Adipocyte (in vitro differentiated cells): Measurements from ENCODE around the gene TMC5.

Experiments used
- DNase-seq: peaks from one replicate; pipeline ENCODE4 v3.0.0-alpha.2; 2015; ENCODE audit warnings: low read depth
- H3K27me3 ChIP-seq: replicated peaks from 2 replicates; pipeline ENCODE4 v1.7.0; 2013; ENCODE audit warnings: mild to moderate bottlenecking, low read length, moderate library complexity; ENCODE audit not compliant: control insufficient read depth, insufficient read depth
- H3K36me3 ChIP-seq: 2 replicates; pipeline ENCODE4 v1.7.0; 2013; ENCODE audit warnings: low read length, mild to moderate bottlenecking, moderate library complexity; ENCODE audit not compliant: control insufficient read depth, insufficient read depth, severe bottlenecking
- H3K4me1 ChIP-seq: 2 replicates; pipeline ENCODE4 v1.7.0; 2013; ENCODE audit warnings: mild to moderate bottlenecking, low read length, moderate library complexity; ENCODE audit not compliant: control insufficient read depth, insufficient read depth
- H3K4me3 ChIP-seq: 2 replicates; pipeline ENCODE4 v1.7.0; 2013; ENCODE audit warnings: mild to moderate bottlenecking, low read length, moderate library complexity
- H3K9ac ChIP-seq: 2 replicates; pipeline ENCODE4 v1.7.0; 2013; ENCODE audit warnings: mild to moderate bottlenecking, low read length, moderate library complexity
- H3K9me3 ChIP-seq: 2 replicates; pipeline ENCODE4 v1.7.0; 2013; ENCODE audit warnings: mild to moderate bottlenecking, low read length, moderate library complexity; ENCODE audit not compliant: control insufficient read depth

The TMC5 gene

GRCh38 chr16:19434584-19434983 lies 16.9 kb downstream of the TMC5 start:
- Histone ChIP-seq H3K9ac (no peak overlapping the region), H3K4me1 (no peaks in the 10 kb centered on the region), H3K36me3 (no peaks in the 10 kb centered on the region), H3K4me3 (no peak overlapping the region), H3K9me3 (no peaks in the 10 kb centered on the region), H3K27me3 (peaks cover 9% of the 10 kb centered on the region)
- DNase-seq: no peak

GRCh38 chr16:19436540-19436939 lies 18.9 kb downstream of the TMC5 start:
- H3K4me3 ChIP-seq: no peak overlapping the region
- DNase-seq: no peak
- H3K9me3 ChIP-seq: no peaks in the 10 kb centered on the region
- no peak overlapping the region for H3K9ac ChIP-seq
- H3K4me1 ChIP-seq: no peaks in the 10 kb centered on the region
- H3K27me3 ChIP-seq: peaks cover 11% of the 10 kb centered on the region
- H3K36me3 ChIP-seq: no peaks in the 10 kb centered on the region

- H3K9me3 ChIP-seq: no peaks in the 10 kb centered on the region
- DNase-seq: no peak
- no peak overlapping the region for H3K9ac ChIP-seq
- no peak overlapping the region for H3K4me3 ChIP-seq
- H3K27me3 ChIP-seq: peaks cover 11% of the 10 kb centered on the region
- no peaks in the 10 kb centered on the region for H3K36me3 ChIP-seq
- no peaks in the 10 kb centered on the region for H3K4me1 ChIP-seq
These were observed 19.6 kb downstream of the TMC5 start for GRCh38 chr16:19437280-19437679.

GRCh38 chr16:19438739-19439138 lies 21.1 kb downstream of the TMC5 start:
- Histone ChIP-seq H3K4me3 (no peak overlapping the region), H3K9me3 (no peaks in the 10 kb centered on the region), H3K9ac (no peak overlapping the region), H3K36me3 (no peaks in the 10 kb centered on the region), H3K4me1 (no peaks in the 10 kb centered on the region), H3K27me3 (peaks cover 11% of the 10 kb centered on the region)
- DNase-seq: no peak

GRCh38 chr16:19439483-19439882 lies 21.8 kb downstream of the TMC5 start:
- DNase-seq: no peak
- Histone ChIP-seq H3K36me3 (no peaks in the 10 kb centered on the region), H3K27me3 (peaks cover 11% of the 10 kb centered on the region), H3K9me3 (no peaks in the 10 kb centered on the region), H3K4me3 (no peak overlapping the region), H3K4me1 (no peaks in the 10 kb centered on the region), H3K9ac (no peak overlapping the region)

GRCh38 chr16:19443659-19444058 lies 26.0 kb downstream of the TMC5 start:
- no peak for DNase-seq
- Histone ChIP-seq H3K36me3 (no peaks in the 10 kb centered on the region), H3K4me3 (no peak overlapping the region), H3K9ac (no peak overlapping the region), H3K27me3 (peaks cover 5% of the 10 kb centered on the region), H3K4me1 (no peaks in the 10 kb centered on the region), H3K9me3 (peaks cover 5% of the 10 kb centered on the region)

- Histone ChIP-seq H3K4me1 (no peaks in the 10 kb centered on the region), H3K36me3 (no peaks in the 10 kb centered on the region), H3K4me3 (no peak overlapping the region), H3K27me3 (peaks cover 17% of the 10 kb centered on the region), H3K9ac (no peak overlapping the region), H3K9me3 (peaks cover 5% of the 10 kb centered on the region)
- DNase-seq: no peak
These were observed 28.7 kb downstream of the TMC5 start for GRCh38 chr16:19446300-19446846.

- DNase-seq: no peak
These were observed 29.2 kb downstream of the TMC5 start for GRCh38 chr16:19446886-19447285.

GRCh38 chr16:19450186-19450585 lies 32.5 kb downstream of the TMC5 start:
- no peak for DNase-seq
- Histone ChIP-seq H3K27me3 (peaks cover 17% of the 10 kb centered on the region), H3K4me1 (no peaks in the 10 kb centered on the region), H3K36me3 (no peaks in the 10 kb centered on the region), H3K9ac (no peak overlapping the region), H3K9me3 (peaks cover 5% of the 10 kb centered on the region), H3K4me3 (no peak overlapping the region)

More at GRCh38 chr16:19446886-19447285, 29.2 kb downstream of the TMC5 start:
- H3K4me3 ChIP-seq: no peak overlapping the region
- no peaks in the 10 kb centered on the region for H3K4me1 ChIP-seq
- no peaks in the 10 kb centered on the region for H3K36me3 ChIP-seq
- H3K9ac ChIP-seq: no peak overlapping the region
- peaks cover 5% of the 10 kb centered on the region for H3K9me3 ChIP-seq
- H3K27me3 ChIP-seq: peaks cover 17% of the 10 kb centered on the region

GRCh38 chr16:19458722-19459379 lies 41.2 kb downstream of the TMC5 start:
- H3K9ac ChIP-seq: no peak overlapping the region
- no peaks in the 10 kb centered on the region for H3K9me3 ChIP-seq
- H3K27me3 ChIP-seq: peaks cover 9% of the 10 kb centered on the region
- no peak overlapping the region for H3K4me3 ChIP-seq
- no peaks in the 10 kb centered on the region for H3K4me1 ChIP-seq
- H3K36me3 ChIP-seq: no peaks in the 10 kb centered on the region
- DNase-seq: no peak

GRCh38 chr16:19460397-19460796 lies 42.7 kb downstream of the TMC5 start:
- H3K9ac ChIP-seq: no peak overlapping the region
- H3K4me3 ChIP-seq: no peak overlapping the region
- no peaks in the 10 kb centered on the region for H3K9me3 ChIP-seq
- no peak for DNase-seq
- no peaks in the 10 kb centered on the region for H3K36me3 ChIP-seq
- no peaks in the 10 kb centered on the region for H3K4me1 ChIP-seq
- H3K27me3 ChIP-seq: peaks cover 9% of the 10 kb centered on the region
